Small intestine (tissue), 7 donors: ENCODE measurements around the gene CDKN1B. TPM values are rescaled to one million over a fixed set of nuclear protein-coding genes. Genes with fewer than 3 reads are reported as not detected.

Experiments
- DNase-seq, 2 donors: peaks; one replicate each; pipeline versions ENCODE4 v3.0.0 to v3.0.0-alpha.2; 2013
- FAIRE-seq: peaks from 2 replicates; lab custom pipeline; 2012; peaks lifted over from hg19 to GRCh38; lab: Jason Lieb, UNC
- H3K27ac ChIP-seq, 3 donors: one replicate each; pipeline ENCODE4 v1.5.1; 2013; ENCODE audit warnings: low read length in 2 of 3, mild to moderate bottlenecking in 2 of 3, control low read depth in 1 of 3, inconsistent platforms in 1 of 3, low read depth in 1 of 3, moderate library complexity in 1 of 3
- H3K27me3 ChIP-seq, 3 donors: one replicate each; pipeline ENCODE4 v1.6.1; 2013; ENCODE audit warnings: low read length in 3 of 3, inconsistent platforms in 1 of 3; ENCODE audit not compliant: control insufficient read depth in 3 of 3, insufficient read depth in 3 of 3
- H3K36me3 ChIP-seq, 3 donors: one replicate each; pipeline ENCODE4 v1.6.1; 2013; ENCODE audit warnings: low read length in 3 of 3, inconsistent platforms in 1 of 3, low read depth in 1 of 3, mild to moderate bottlenecking in 1 of 3, moderate library complexity in 1 of 3; ENCODE audit not compliant: control insufficient read depth in 3 of 3, insufficient read depth in 2 of 3
- H3K4me1 ChIP-seq, 3 donors: one replicate each; pipeline ENCODE4 v1.6.1; 2013; ENCODE audit warnings: low read length in 2 of 3, inconsistent platforms in 1 of 3, low read depth in 1 of 3, mild to moderate bottlenecking in 1 of 3, moderate library complexity in 1 of 3; ENCODE audit not compliant: control insufficient read depth in 3 of 3, insufficient read depth in 2 of 3
- H3K4me3 ChIP-seq, 3 donors: one replicate each; pipeline ENCODE4 v1.5.1; 2013; ENCODE audit warnings: low read length in 3 of 3, control low read depth in 1 of 3, inconsistent platforms in 1 of 3, low read depth in 1 of 3, mild to moderate bottlenecking in 1 of 3, moderate library complexity in 1 of 3
- H3K9me3 ChIP-seq, 2 donors: one replicate each; pipeline ENCODE4 v1.6.1; 2013; ENCODE audit warnings: low read depth in 1 of 2, low read length in 1 of 2; ENCODE audit not compliant: control insufficient read depth in 2 of 2, insufficient read depth in 1 of 2
- WGBS, 3 donors: extraction: QIAGEN DNeasy Blood & Tissue Kit; methylation state at CpG; one replicate each; pipeline ENCODE4 v1.1.7; 2013; 5-methylcytosine and 5-hydroxymethylcytosine counted together
- polyA plus RNA-seq, 4 donors: library from polyadenylated mRNA; stranded (reverse) in 3 of 4; unstranded in 1 of 4; fragments of 200-250 nt in 3 of 4; fragments of 120-200 nt in 1 of 4; gene quantifications; one replicate each; pipeline versions ENCODE4 v1.2.1 to v1.2.3, GENCODE V29; 2013
- donor health status: healthy with polysubstance abuse.
- donor health status: control.
- donor health status: control.
- donor health status: Bipolar disorder and iron deficiency.
- donor health status: healthy.

Gene CDKN1B
- polyA plus RNA-seq, 4 donors = 33.8 to 80.1 (median 50.2) TPM

DNA sequence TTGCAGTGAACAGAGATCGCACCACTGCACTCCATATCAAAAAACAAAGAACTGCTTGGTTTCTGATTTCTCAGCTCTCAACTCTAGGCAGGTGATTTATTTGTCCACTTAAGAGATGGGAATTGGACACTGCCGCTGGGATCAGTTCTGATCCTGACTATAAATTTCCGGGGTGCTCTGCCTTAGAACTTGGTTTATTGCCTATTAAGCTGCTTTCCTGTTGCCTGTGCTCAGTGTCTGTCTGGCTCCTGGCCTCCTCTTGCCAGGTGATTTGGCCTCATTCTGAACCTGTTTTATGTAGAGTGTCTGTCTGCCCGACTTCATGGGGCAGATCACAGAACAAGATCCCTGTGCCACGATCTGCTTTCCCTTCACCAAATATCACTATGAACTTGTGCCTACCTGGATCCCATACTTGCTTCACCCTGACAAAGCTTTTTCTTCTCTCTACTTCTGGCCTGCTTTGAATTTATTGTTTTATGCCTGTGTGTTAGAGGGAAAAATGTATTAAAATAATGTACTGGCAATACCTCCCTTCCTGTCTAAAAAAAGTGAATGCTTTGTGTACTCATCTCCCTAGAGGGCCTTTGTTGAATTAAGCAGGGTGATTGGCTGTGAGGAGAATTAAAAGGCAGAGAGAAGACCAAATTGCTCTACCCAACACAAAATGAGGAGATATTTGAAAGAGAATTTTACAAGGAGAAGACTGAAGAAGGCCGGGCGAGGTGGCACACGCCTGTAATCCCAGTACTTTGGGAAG, 27.6 kb downstream of the CDKN1B start:
- no peaks in the 10 kb centered on the region for H3K27me3 ChIP-seq
- H3K27ac ChIP-seq = no peak overlapping the region
- 55 to 78% (median 70%) methylated on average over 8 of the region's 8 CpGs for WGBS, 3 donors
- no peak overlapping the region for H3K4me3 ChIP-seq
- H3K9me3 ChIP-seq = no peaks in the 10 kb centered on the region
- FAIRE-seq = no peak
- H3K36me3 ChIP-seq = peaks cover 0 to 10% (median 0%) of the 10 kb centered on the region in 3 donors
- no peak for DNase-seq
- H3K4me1 ChIP-seq = peaks cover 0 to 12% (median 0%) of the 10 kb centered on the region in 3 donors

DNA sequence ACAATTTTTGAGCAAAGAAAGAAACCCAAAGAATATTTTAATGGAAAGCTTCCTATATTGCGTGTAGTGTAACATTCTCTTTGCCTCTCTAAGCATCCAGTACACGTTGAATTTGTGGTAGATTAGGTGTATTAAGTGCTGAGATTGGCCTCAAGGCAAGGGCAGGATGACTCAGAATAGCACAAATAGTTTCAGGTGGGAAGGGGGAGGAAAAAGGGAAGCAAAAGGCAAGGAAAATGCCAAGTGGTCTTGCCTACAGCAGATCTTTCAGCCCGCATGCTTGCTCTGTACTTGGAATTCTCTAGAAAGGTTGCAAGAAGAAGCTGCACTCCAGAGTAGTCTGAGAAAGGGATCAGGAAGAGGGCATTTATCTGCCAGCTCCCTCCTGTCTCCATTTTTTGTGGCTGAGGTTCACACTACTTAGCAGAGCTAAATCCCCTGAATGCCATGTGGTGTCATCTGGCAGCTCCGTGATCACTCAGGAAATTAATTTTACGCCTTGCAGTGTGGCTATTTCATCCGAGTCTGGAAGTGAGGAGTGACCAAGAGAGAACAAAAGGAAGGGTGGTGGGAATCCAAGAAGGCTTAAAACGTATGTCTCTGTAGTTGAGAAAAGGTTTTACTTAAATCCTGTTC, 28.5 kb downstream of the CDKN1B start:
- 75 to 87% (median 85%) methylated on average over 7 of the region's 7 CpGs for WGBS, 3 donors
- Histone ChIP-seq H3K4me1 (peaks cover 0 to 12% (median 0%) of the 10 kb centered on the region in 3 donors), H3K27ac (no peak overlapping the region), H3K36me3 (peaks cover 0 to 11% (median 0%) of the 10 kb centered on the region in 3 donors), H3K4me3 (no peak overlapping the region), H3K9me3 (no peaks in the 10 kb centered on the region), H3K27me3 (no peaks in the 10 kb centered on the region)
- no peak for FAIRE-seq
- no peak for DNase-seq

- Histone ChIP-seq H3K4me1 (peaks cover 0 to 12% (median 0%) of the 10 kb centered on the region in 3 donors), H3K27ac (no peak overlapping the region), H3K36me3 (peaks cover 0 to 18% (median 0%) of the 10 kb centered on the region in 3 donors), H3K4me3 (no peak overlapping the region), H3K27me3 (no peaks in the 10 kb centered on the region), H3K9me3 (no peaks in the 10 kb centered on the region)
- FAIRE-seq = no peak
- DNase-seq = no peak
- 42 to 64% (median 64%) methylated on average over 3 of the region's 3 CpGs for WGBS, 3 donors
Observed at GRCh38 chr12:12747278-12747677, 30.1 kb downstream of the CDKN1B start.

DNA sequence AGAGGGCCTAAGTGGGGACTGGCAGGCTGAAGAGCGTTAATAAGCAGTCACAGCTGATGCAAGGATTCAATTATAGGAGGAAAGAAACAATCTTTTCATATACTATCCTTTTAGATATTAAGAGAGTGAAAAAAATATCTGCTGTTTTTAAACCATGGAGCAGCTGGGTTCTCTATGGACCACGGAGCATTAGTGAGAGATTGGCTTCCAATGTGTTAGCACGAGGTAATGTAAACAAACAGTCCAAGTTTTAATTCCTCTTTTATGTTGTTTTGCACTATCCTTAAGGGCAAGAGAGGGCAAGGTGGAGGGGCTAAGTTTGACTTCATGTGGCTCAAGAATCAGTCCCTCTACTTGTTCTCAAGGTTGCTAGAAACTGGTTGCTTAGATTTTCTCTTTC, 30.9 kb downstream of the CDKN1B start:
- Histone ChIP-seq H3K27me3 (no peaks in the 10 kb centered on the region), H3K9me3 (no peaks in the 10 kb centered on the region), H3K36me3 (peaks cover 0 to 18% (median 0%) of the 10 kb centered on the region in 3 donors), H3K27ac (no peak overlapping the region), H3K4me3 (no peak overlapping the region), H3K4me1 (peaks cover 0 to 12% (median 0%) of the 10 kb centered on the region in 3 donors)
- 57 to 72% (median 61%) methylated on average over 3 of the region's 3 CpGs for WGBS, 3 donors
- FAIRE-seq (no peak), DNase-seq (no peak)

GRCh38 chr12:12749433-12749832, 32.3 kb downstream of the CDKN1B start:
- WGBS, 3 donors = 23 to 60% (median 48%) methylated on average over 7 of the region's 7 CpGs
- Histone ChIP-seq H3K4me3 (peak overlapping the region in 1 of 3 donors; percentile 43), H3K9me3 (no peaks in the 10 kb centered on the region), H3K27me3 (no peaks in the 10 kb centered on the region), H3K36me3 (peaks cover 0 to 17% (median 0%) of the 10 kb centered on the region in 3 donors), H3K27ac (peak overlapping the region in 1 of 3 donors; percentile 73), H3K4me1 (peaks cover 0 to 12% (median 0%) of the 10 kb centered on the region in 3 donors)
- DNase-seq = peak in 1 of 2 donors; percentile 89
- FAIRE-seq = no peak

DNA sequence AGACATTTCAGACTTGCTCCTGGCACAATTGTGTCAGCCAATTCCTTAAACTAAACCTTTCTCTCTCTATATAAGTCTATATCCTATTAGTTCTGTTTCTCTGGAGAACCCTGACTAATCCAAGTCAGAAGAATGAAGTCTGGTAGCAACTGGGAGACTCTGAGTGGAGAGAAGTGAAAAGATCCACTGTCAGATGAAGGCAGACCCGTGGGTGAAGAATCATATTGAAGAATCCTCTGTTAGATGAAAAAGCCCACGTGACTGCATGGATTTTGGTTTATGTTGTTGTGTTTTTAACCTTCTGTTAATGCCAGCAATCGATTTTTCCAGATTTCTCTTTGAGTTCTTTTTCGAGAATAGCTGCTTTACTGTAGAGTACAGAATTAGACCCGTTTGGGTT, 38.8 kb downstream of the CDKN1B start:
- DNase-seq (no peak), FAIRE-seq (no peak)
- 74 to 80% (median 79%) methylated on average over 5 of the region's 5 CpGs for WGBS, 3 donors
- no peaks in the 10 kb centered on the region for H3K27me3 ChIP-seq
- H3K9me3 ChIP-seq = peaks cover 0 to 15% of the 10 kb centered on the region in 2 donors
- peaks cover 0 to 14% (median 0%) of the 10 kb centered on the region in 3 donors for H3K36me3 ChIP-seq
- H3K4me3 ChIP-seq = no peak overlapping the region
- no peak overlapping the region for H3K27ac ChIP-seq
- peaks cover 0 to 8% (median 0%) of the 10 kb centered on the region in 3 donors for H3K4me1 ChIP-seq

- DNase-seq (peak in 1 of 2 donors; percentile 30), FAIRE-seq (no peak)
- Histone ChIP-seq H3K27ac (peak overlapping the region in 1 of 3 donors; percentile 61), H3K4me1 (peaks cover 0 to 8% (median 0%) of the 10 kb centered on the region in 3 donors), H3K4me3 (no peak overlapping the region), H3K9me3 (peaks cover 0 to 18% of the 10 kb centered on the region in 2 donors), H3K36me3 (peaks cover 0 to 11% (median 0%) of the 10 kb centered on the region in 3 donors), H3K27me3 (no peaks in the 10 kb centered on the region)
- 72 to 77% (median 72%) methylated on average over 2 of the region's 2 CpGs for WGBS, 3 donors
Observed at GRCh38 chr12:12757121-12757520, 40.0 kb downstream of the CDKN1B start.

GRCh38 chr12:12759234-12759915, 42.2 kb downstream of the CDKN1B start:
- Histone ChIP-seq H3K9me3 (peaks cover 0 to 18% of the 10 kb centered on the region in 2 donors), H3K27me3 (no peaks in the 10 kb centered on the region), H3K4me3 (no peak overlapping the region), H3K27ac (peak overlapping the region in 2 of 3 donors; percentile 41 to 72), H3K4me1 (peaks cover 0 to 8% (median 0%) of the 10 kb centered on the region in 3 donors), H3K36me3 (peaks cover 0 to 12% (median 0%) of the 10 kb centered on the region in 3 donors)
- no peak for FAIRE-seq
- 93 to 94% (median 93%) methylated on average over 7 of the region's 7 CpGs for WGBS, 3 donors
- DNase-seq = no peak
